AG04449 (cell line): ENCODE measurements around the gene IRF2BP2.

ENCODE experiments used
- CTCF ChIA-PET: fragments of 350-600 bp; formaldehyde crosslinking; extraction: SDS; loops from one replicate; lab custom pipeline; 2021; ENCODE audit warnings: antibody characterized with exemption; lab: Yijun Ruan, JAX
- POLR2A ChIA-PET: fragments of 400-600, 350-600 bp; formaldehyde crosslinking; extraction: SDS; loops from one replicate; lab custom pipeline; 2020; ENCODE audit warnings: antibody characterized with exemption, inconsistent platforms; lab: Yijun Ruan, JAX
- DNase-seq: peaks from one replicate; pipeline ENCODE4 v3.0.0-alpha.2; 2010; ENCODE audit warnings: low read depth, low spot score
- H3K4me3 ChIP-seq: 2 replicates; pipeline ENCODE4 v1.5.1; 2011; ENCODE audit warnings: low read depth, mild to moderate bottlenecking, control low read depth, low read length
- TF ChIP-seq, protein P1 (sequence below): IDR thresholded peaks from one replicate; pipeline ENCODE4 v1.5.1; 2011; ENCODE audit warnings: mild to moderate bottlenecking, moderate library complexity, low read length, control low read depth, inconsistent platforms; ENCODE audit not compliant: insufficient read depth; ENCODE audit errors: missing control alignments

The IRF2BP2 gene

DNA sequence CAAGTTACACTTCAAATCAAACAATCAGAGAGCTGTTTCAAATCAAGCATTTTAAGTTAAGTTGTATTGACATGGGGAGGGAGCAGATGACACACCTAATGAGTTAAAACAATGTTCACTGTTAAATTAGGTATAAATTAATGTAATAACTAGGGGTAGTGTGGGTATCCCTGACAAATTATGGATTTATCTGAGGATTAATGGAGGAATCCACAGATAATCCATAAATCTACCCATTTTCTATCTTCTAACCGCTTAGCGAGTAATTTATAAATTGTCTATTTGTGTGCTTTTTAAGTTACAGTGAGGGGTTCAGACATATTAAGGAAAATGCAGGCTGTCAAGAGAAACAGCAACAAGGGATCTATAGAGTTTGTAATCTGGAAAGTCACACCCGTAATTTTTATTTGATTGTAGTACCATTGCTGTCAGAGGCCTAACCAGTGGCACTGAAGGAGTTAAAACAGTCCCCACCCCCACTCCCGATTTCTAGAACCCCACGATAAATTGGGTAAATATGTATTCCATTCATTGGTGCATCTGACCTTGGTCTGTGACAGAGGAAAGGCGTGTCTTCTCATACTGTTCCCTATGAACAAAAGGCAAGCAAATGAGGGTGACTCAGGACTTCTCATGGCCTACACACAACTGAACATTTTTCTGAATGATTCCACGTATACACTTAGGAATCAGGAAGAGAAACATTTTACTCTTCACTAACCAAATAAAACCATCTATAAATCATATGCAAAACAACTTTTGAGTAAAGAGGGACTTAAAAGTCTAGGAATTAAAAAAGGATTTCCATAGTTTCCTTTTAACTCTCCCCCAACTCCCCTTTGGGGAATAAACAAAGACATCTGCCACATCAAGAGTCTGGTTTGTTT is 7.4 kb downstream of the IRF2BP2 start:
- POLR2A ChIA-PET, result interaction anchor here (0.8 to 1.9 kb wide), 3 partner anchors 7 to 379 kb away, joined by 3 to 10 read pairs (median 3); partner anchors contain the start of genes COA6 and IRF2BP2
- H3K4me3 ChIP-seq, result peak overlapping the region; percentile 26
- TF ChIP-seq, protein P1, sequence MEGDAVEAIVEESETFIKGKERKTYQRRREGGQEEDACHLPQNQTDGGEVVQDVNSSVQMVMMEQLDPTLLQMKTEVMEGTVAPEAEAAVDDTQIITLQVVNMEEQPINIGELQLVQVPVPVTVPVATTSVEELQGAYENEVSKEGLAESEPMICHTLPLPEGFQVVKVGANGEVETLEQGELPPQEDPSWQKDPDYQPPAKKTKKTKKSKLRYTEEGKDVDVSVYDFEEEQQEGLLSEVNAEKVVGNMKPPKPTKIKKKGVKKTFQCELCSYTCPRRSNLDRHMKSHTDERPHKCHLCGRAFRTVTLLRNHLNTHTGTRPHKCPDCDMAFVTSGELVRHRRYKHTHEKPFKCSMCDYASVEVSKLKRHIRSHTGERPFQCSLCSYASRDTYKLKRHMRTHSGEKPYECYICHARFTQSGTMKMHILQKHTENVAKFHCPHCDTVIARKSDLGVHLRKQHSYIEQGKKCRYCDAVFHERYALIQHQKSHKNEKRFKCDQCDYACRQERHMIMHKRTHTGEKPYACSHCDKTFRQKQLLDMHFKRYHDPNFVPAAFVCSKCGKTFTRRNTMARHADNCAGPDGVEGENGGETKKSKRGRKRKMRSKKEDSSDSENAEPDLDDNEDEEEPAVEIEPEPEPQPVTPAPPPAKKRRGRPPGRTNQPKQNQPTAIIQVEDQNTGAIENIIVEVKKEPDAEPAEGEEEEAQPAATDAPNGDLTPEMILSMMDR, result no peak
- CTCF ChIA-PET, result interaction anchor here (1.5 to 2.8 kb wide), 4 partner anchors 14 to 481 kb away, joined by 3 to 22 read pairs (median 12); no protein-coding TSS in a partner anchor
- DNase-seq, result peak; percentile 91

DNA sequence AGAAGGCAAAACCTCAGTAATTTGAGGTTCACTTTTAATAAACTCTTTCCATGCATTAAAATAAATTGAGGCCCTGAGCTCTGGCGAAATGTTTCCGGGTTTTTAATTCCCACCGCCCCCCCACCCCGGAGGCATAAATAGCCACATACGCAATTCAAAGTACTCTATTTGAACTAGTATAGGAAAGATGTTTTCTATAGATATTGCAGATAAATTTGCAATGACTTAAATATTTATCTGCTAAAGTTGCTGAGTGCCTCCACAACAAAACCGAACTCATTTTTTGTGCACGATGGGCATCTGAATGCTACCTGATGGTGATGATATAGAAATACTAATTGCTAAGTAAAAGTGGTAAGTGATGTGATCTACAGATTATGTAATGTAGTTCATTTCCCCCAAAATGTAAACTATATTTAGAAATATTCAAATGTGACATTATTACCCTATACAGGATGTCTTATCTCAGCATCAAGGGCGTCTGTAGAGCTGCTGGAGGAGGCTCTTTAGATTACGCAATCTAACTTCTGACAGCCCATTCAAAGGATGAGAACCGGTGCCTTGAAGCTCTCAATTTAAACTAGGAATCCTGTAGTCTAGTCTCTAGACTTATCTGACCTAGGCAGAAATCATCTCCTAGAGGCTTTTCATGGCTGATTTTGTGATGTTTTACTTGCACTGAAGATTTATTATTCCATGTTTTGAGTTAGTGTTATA is 8.5 kb downstream of the IRF2BP2 start:
- ChIA-PET POLR2A (interaction anchor here (0.8 to 2.6 kb wide), 7 partner anchors 9 to 380 kb away, joined by 3 to 10 read pairs (median 6); partner anchors contain the start of genes COA6 and IRF2BP2), CTCF (interaction anchor here (0.6 to 2.5 kb wide), 8 partner anchors 15 to 495 kb away, joined by 3 to 22 read pairs (median 4); no protein-coding TSS in a partner anchor)
- DNase-seq, result no peak
- TF ChIP-seq, protein P1, result no peak
- no peak overlapping the region for H3K4me3 ChIP-seq

DNA sequence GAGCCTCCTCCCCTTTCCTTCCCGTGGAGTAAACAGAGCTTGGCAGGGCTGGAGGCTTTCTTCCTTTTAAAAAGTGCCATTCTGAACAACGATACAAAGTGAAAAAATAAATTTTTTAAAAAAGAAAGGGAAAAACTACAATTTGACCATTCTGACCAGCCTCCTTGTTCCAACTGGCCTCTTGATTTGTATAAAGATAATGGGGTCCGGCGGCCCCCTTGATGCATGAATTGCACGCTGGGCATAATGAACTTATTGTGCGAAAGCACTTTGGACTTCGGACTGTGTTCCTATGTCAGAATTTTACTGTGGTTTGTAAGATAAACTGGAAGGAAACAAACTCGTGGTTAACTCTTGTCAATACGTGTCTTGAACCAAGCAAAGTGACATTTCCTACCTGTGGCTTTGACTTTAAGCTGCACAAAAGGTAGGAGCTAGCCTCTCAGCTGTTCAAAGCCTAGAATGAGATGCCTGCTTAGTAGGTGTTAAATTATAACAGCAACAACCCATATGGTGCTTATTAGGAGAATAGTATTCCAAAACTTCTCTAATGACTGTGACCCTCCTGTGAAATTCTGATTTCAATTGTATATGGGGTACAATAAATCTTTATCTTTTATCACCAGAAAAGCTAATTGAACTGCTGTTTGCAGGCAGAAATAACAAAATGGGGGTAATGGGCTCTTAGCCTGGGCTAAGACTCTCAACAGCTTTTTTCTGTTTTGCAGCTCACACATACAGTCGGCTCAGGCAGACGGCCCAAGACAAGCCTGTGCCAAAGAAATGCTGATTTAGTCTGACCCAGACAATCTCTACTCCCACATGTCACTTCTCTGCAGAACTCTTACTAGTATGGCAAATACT is 9.3 kb downstream of the IRF2BP2 start:
- TF ChIP-seq, protein P1, result no peak
- no peak for DNase-seq
- POLR2A ChIA-PET, result interaction anchor here (1.1 to 2.6 kb wide), 9 partner anchors 9 to 483 kb away, joined by 3 to 10 read pairs (median 5); partner anchors contain the start of gene IRF2BP2

DNA sequence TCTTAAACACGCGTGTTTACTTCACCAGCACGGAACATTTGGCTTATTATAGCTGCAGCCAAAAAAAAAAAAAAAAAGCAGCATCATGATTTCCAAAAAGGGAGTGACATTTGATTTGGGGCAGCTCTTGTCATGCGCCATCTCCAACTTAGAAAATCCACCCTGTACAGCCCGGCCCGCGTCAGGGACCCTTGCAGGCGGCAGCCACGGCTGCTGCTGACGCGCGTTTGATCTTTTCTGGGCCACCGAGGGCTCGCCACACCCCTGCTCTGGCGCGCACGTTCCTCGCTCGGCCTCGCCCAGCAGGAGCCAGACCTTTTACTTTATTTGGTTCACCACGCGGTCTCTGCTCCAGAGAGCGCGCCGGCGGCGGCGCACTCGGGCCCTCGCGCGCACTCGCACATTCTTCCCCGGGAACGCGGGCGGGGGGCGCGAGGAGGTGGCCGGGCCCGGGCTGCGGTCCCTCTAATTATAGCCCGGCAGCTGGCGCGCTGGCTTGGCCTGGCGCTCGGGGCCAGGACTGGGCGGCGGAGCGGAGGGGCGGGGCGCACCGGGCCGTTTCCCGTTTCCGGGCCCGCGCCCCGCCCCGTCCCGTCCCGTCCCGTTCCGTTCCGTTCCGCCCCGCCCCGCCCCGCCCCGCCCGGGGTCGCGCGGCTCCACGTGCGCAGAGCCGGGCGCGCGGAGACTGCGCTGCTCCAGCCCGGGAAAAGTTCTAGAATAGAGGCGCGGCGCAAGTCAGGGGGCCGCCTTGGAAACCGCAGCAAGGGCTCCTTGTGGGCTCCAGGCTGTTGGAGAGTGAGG is 10.2 kb downstream of the IRF2BP2 start:
- CTCF ChIA-PET, result interaction anchor here (0.8 to 2.5 kb wide), 7 partner anchors 15 to 491 kb away, joined by 3 to 22 read pairs (median 5); no protein-coding TSS in a partner anchor
- peak overlapping the region; percentile 61 for H3K4me3 ChIP-seq
- DNase-seq, result no peak
- POLR2A ChIA-PET, result interaction anchor here (0.5 to 2.6 kb wide), 11 partner anchors 10 to 484 kb away, joined by 3 to 8 read pairs (median 4); partner anchors contain the start of gene IRF2BP2
- TF ChIP-seq, protein P1, result no peak

More for the DNA sequence above, 9.3 kb downstream of the IRF2BP2 start:
- peak overlapping the region; percentile 61 for H3K4me3 ChIP-seq
- CTCF ChIA-PET, result interaction anchor here (0.8 to 2.5 kb wide), 7 partner anchors 16 to 496 kb away, joined by 3 to 22 read pairs (median 4); no protein-coding TSS in a partner anchor
